Heart left ventricle (tissue), 13 donors: Measurements from ENCODE around the gene CLEC6A.

Experiments
- POLR2A ChIP-seq, 2 donors: fragments of 450-650 bp; IDR thresholded peaks; one replicate each; pipeline ENCODE4 v1.6.1; 2017; ENCODE audit warnings: antibody characterized with exemption in 2 of 2, mild to moderate bottlenecking in 2 of 2, moderate library complexity in 2 of 2
- TF ChIP-seq, protein P1 (sequence below), 12 donors: fragments of 200-600 bp; sonication (generic) in 4 of 12; IDR thresholded peaks; one replicate each; pipeline versions ENCODE4 v1.5.0 to v1.8.0; 2018 to 2022; ENCODE audit warnings: antibody characterized with exemption in 12 of 12, mild to moderate bottlenecking in 5 of 12
- donor health status: ischemic (EF 13 %, LVEDD 7.1; RV severe dilation, severe dysfunction).
- donor health status: DM: no; HTN: yes; CAD: no.
- donor health status: DM: no; HTN: no; CAD: no.
- donor health status: ischemic (EF 25% LVEDD 6.9; RV normal size, moderate dysfunction).
- donor health status: ischemic (EF 25% LVEDD 5.7; RV mildly dilated, moderate dysfunction).
- donor health status: ischemic (EF 35%, LVEDD 5.7; RV mildly dilated, moderate dysfunction).
- donor health status: nonischemic (EF 11% LVEDD 7.7; RV severe dilation, severe dysfunction).
- donor health status: DM: yes; HTN: yes; CAD: no.
- donor health status: PGD.
- donor health status: ischemic (EF 29% LVEDD 5.4; RV normal size, mild dysfunction).
- donor health status: nonischemic (EF 23%, LVEDD 6.1; RV moderate dilation, normal function).

DNA sequence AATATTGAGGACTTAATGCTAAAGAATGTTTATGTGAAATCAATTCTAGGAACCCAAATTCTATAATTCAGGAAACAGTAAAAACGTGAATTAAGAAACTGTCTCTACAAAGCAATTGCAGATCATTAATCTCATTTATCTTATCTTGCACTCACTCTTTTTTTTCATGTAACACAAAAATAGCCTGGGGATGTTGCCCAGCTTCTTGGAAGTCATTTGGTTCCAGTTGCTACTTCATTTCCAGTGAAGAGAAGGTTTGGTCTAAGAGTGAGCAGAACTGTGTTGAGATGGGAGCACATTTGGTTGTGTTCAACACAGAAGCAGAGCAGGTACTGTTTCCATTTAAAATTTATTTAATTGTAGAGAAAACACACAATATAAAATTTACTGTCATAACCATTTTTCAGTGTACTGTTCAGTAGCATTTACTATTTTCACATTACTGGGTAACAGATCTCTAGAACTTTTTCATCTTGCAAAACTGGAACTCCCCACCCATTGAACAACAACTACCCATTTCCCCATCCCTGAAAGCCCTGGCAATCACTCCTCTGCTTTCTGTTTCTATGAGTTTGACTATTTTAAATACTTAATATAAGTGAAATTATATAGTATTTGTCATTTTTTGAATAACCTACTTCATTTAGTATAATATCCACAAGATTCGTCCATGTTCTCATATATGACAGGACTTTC lies 9.7 kb downstream of the CLEC6A start:
- TF ChIP-seq, protein P1, sequence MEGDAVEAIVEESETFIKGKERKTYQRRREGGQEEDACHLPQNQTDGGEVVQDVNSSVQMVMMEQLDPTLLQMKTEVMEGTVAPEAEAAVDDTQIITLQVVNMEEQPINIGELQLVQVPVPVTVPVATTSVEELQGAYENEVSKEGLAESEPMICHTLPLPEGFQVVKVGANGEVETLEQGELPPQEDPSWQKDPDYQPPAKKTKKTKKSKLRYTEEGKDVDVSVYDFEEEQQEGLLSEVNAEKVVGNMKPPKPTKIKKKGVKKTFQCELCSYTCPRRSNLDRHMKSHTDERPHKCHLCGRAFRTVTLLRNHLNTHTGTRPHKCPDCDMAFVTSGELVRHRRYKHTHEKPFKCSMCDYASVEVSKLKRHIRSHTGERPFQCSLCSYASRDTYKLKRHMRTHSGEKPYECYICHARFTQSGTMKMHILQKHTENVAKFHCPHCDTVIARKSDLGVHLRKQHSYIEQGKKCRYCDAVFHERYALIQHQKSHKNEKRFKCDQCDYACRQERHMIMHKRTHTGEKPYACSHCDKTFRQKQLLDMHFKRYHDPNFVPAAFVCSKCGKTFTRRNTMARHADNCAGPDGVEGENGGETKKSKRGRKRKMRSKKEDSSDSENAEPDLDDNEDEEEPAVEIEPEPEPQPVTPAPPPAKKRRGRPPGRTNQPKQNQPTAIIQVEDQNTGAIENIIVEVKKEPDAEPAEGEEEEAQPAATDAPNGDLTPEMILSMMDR (IDR thresholded peaks at IDR 0.05), result no peak
- no peak for TF ChIP-seq POLR2A (IDR thresholded peaks at IDR 0.05)
